Measurements from ENCODE around the gene CACNA2D1. TPM values are rescaled to one million over a fixed set of nuclear protein-coding genes. Genes with fewer than 3 reads are reported as not detected.
A peak's percentile ranks its signal among the peaks of the same experiment; 100 is the strongest.

CACNA2D1 gene
- total RNA-seq, 1 donor from 2014 or later = 10.3 TPM

GRCh38 chr7:82449910-82450309, 6.3 kb upstream of the CACNA2D1 start:
- intact Hi-C loops (cut with DNase I) = no loop called here
- no peak for ATAC-seq
- H3K36me3 ChIP-seq = no peaks in the 10 kb centered on the region
- no peaks in the 10 kb centered on the region for H3K9me3 ChIP-seq
- DNase-seq = no peak
- H3K27me3 ChIP-seq = peaks cover 4% of the 10 kb centered on the region
- no peak overlapping the region for H3K27ac ChIP-seq
- H3K4me3 ChIP-seq = no peak overlapping the region
- TF ChIP-seq CTCF (IDR thresholded peaks at IDR 0.05) = no peak
- no peaks in the 10 kb centered on the region for H3K4me1 ChIP-seq

GRCh38 chr7:82446897-82447296, 3.3 kb upstream of the CACNA2D1 start:
- H3K27ac ChIP-seq = no peak overlapping the region
- DNase-seq (no peak), ATAC-seq (no peak)
- H3K36me3 ChIP-seq = no peaks in the 10 kb centered on the region
- no peaks in the 10 kb centered on the region for H3K9me3 ChIP-seq
- intact Hi-C loops (cut with DNase I) = no loop called here
- no peak overlapping the region for H3K4me3 ChIP-seq
- TF ChIP-seq CTCF (IDR thresholded peaks at IDR 0.05) = no peak
- H3K4me1 ChIP-seq = peaks cover 8% of the 10 kb centered on the region
- H3K27me3 ChIP-seq = peaks cover 14% of the 10 kb centered on the region

- intact Hi-C loops (cut with DNase I) = no loop called here
- TF ChIP-seq CTCF (IDR thresholded peaks at IDR 0.05) = no peak
- DNase-seq (no peak), ATAC-seq (no peak)
- Histone ChIP-seq H3K4me3 (no peak overlapping the region), H3K27me3 (peaks cover 14% of the 10 kb centered on the region), H3K36me3 (no peaks in the 10 kb centered on the region), H3K27ac (no peak overlapping the region), H3K9me3 (no peaks in the 10 kb centered on the region), H3K4me1 (peaks cover 8% of the 10 kb centered on the region)
Measured at GRCh38 chr7:82445271-82445670, 1.7 kb upstream of the CACNA2D1 start.

GRCh38 chr7:82444220-82444909, 788 bp upstream of the CACNA2D1 start:
- intact Hi-C loops (cut with DNase I) = no loop called here
- peaks cover 14% of the 10 kb centered on the region for H3K27me3 ChIP-seq
- peak; percentile 63 for ATAC-seq

GRCh38 chr7:82443036-82443546, 486 bp downstream of the CACNA2D1 start:
- Histone ChIP-seq H3K9me3 (no peaks in the 10 kb centered on the region), H3K36me3 (no peaks in the 10 kb centered on the region), H3K4me1 (peaks cover 8% of the 10 kb centered on the region), H3K27me3 (peaks cover 14% of the 10 kb centered on the region), H3K4me3 (peak overlapping the region; percentile 59), H3K27ac (peak overlapping the region; percentile 74)
- peak; percentile 73 for DNase-seq
- TF ChIP-seq CTCF (IDR thresholded peaks at IDR 0.05) = no peak
- peak; percentile 66 for ATAC-seq
- intact Hi-C loops (cut with DNase I) = no loop called here

More at GRCh38 chr7:82444220-82444909, 788 bp upstream of the CACNA2D1 start:
- peak overlapping the region; percentile 59 for H3K4me3 ChIP-seq
- H3K27ac ChIP-seq = peak overlapping the region; percentile 74
- DNase-seq = peak; percentile 66
- H3K9me3 ChIP-seq = no peaks in the 10 kb centered on the region
- H3K36me3 ChIP-seq = no peaks in the 10 kb centered on the region
- H3K4me1 ChIP-seq = peaks cover 8% of the 10 kb centered on the region
- TF ChIP-seq CTCF (IDR thresholded peaks at IDR 0.05) = no peak

Measured in upper lobe of right lung (tissue), 1 donor.